Activated CD4-positive, alpha-beta memory T cell treated with anti-CD3 and anti-CD28 coated beads for 36 hours (primary cell): ENCODE measurements around the gene TP63. TPM values are rescaled to one million over a fixed set of nuclear protein-coding genes. Genes with fewer than 3 reads are reported as not detected.

Experiments
- CTCF ChIA-PET: fragments of 350-600 bp; sonication (Branson Sonifier 250); formaldehyde crosslinking; loops from one replicate; lab custom pipeline; 2021; ENCODE audit warnings: antibody characterized with exemption, inconsistent platforms; lab: Charles Lee
- POLR2A ChIA-PET: fragments of 350-600 bp; sonication (Branson Sonifier 250); formaldehyde crosslinking; loops from one replicate; lab custom pipeline; 2021; ENCODE audit warnings: antibody characterized with exemption; lab: Charles Lee
- DNase-seq: peaks from one replicate; pipeline ENCODE4 v3.0.0-alpha.2; 2020
- H3K27ac Mint-ChIP-seq: one replicate; pipeline ENCODE4 v1.8.0; 2021; ENCODE audit warnings: mixed read lengths
- H3K27me3 Mint-ChIP-seq: one replicate; pipeline ENCODE4 v1.8.0; 2021; ENCODE audit warnings: mixed read lengths
- H3K36me3 Mint-ChIP-seq: one replicate; pipeline ENCODE4 v1.8.0; 2021; ENCODE audit warnings: mixed read lengths
- H3K4me1 Mint-ChIP-seq: one replicate; pipeline ENCODE4 v1.8.0; 2021; ENCODE audit warnings: low read depth, mixed read lengths
- H3K4me3 Mint-ChIP-seq: one replicate; pipeline ENCODE4 v1.8.0; 2021; ENCODE audit warnings: mild to moderate bottlenecking, mixed read lengths
- H3K9me3 Mint-ChIP-seq: one replicate; pipeline ENCODE4 v1.8.0; 2021; ENCODE audit warnings: mixed read lengths
- intact Hi-C: fragments of 100-400 bp; cut with micrococcal nuclease; formaldehyde crosslinking; loops from one replicate; pipeline ENCODE4 v1.15.1; 2023
- total RNA-seq, 2 experiments: library from RNA; stranded (reverse); gene quantifications; one replicate each; pipeline ENCODE4 v1.2.3, GENCODE V29; 2021

TP63 gene
- total RNA-seq, 2 experiments from 2014 or later, result 0.52 to 0.94 TPM

- DNase-seq, result no peak
- Mint-ChIP-seq H3K4me3 (no peak overlapping the region), H3K27ac (no peak overlapping the region), H3K9me3 (no peaks in the 10 kb centered on the region), H3K36me3 (no peaks in the 10 kb centered on the region), H3K4me1 (peaks cover 8% of the 10 kb centered on the region), H3K27me3 (peaks cover 6% of the 10 kb centered on the region)
- ChIA-PET CTCF (no interaction called here), POLR2A (no interaction called here)
- intact Hi-C loops, result no loop called here
These were observed 58.4 kb downstream of the TP63 start for GRCh38 chr3:189689625-189690024.

- peaks cover 6% of the 10 kb centered on the region for H3K27me3 Mint-ChIP-seq
- DNase-seq, result no peak
- no peak overlapping the region for H3K27ac Mint-ChIP-seq
- intact Hi-C loops, result no loop called here
- H3K4me1 Mint-ChIP-seq, result peaks cover 5% of the 10 kb centered on the region
- no peak overlapping the region for H3K4me3 Mint-ChIP-seq
- CTCF ChIA-PET, result no interaction called here
- POLR2A ChIA-PET, result no interaction called here
- no peaks in the 10 kb centered on the region for H3K36me3 Mint-ChIP-seq
- H3K9me3 Mint-ChIP-seq, result no peaks in the 10 kb centered on the region
These were observed 59.0 kb downstream of the TP63 start for GRCh38 chr3:189690237-189690636.

GRCh38 chr3:189690672-189691071, 59.5 kb downstream of the TP63 start:
- H3K4me1 Mint-ChIP-seq, result peaks cover 2% of the 10 kb centered on the region
- intact Hi-C loops, result no loop called here

GRCh38 chr3:189695400-189695799, 64.2 kb downstream of the TP63 start:
- CTCF ChIA-PET, result no interaction called here
- intact Hi-C loops, result no loop called here
- Mint-ChIP-seq H3K9me3 (no peaks in the 10 kb centered on the region), H3K27ac (no peak overlapping the region), H3K4me1 (no peaks in the 10 kb centered on the region), H3K27me3 (peaks cover under 1% of the 10 kb centered on the region), H3K4me3 (no peak overlapping the region), H3K36me3 (no peaks in the 10 kb centered on the region)
- no peak for DNase-seq
- POLR2A ChIA-PET, result no interaction called here

More at GRCh38 chr3:189690672-189691071, 59.5 kb downstream of the TP63 start:
- no peak for DNase-seq
- no peak overlapping the region for H3K4me3 Mint-ChIP-seq
- H3K36me3 Mint-ChIP-seq, result no peaks in the 10 kb centered on the region
- POLR2A ChIA-PET, result no interaction called here
- H3K9me3 Mint-ChIP-seq, result no peaks in the 10 kb centered on the region
- no peak overlapping the region for H3K27ac Mint-ChIP-seq
- CTCF ChIA-PET, result no interaction called here
- peaks cover 6% of the 10 kb centered on the region for H3K27me3 Mint-ChIP-seq

- Mint-ChIP-seq H3K4me1 (no peaks in the 10 kb centered on the region), H3K27me3 (peaks cover 2% of the 10 kb centered on the region), H3K4me3 (no peak overlapping the region), H3K36me3 (no peaks in the 10 kb centered on the region), H3K9me3 (no peaks in the 10 kb centered on the region), H3K27ac (no peak overlapping the region)
- intact Hi-C loops, result no loop called here
- CTCF ChIA-PET, result interaction anchor here (0.6 kb wide), 1 partner anchor 160 kb away, joined by 3 read pairs; no protein-coding TSS in a partner anchor
- POLR2A ChIA-PET, result no interaction called here
- DNase-seq, result no peak
These were observed 67.6 kb downstream of the TP63 start for GRCh38 chr3:189698811-189699210.

- intact Hi-C loops, result no loop called here
- Mint-ChIP-seq H3K27me3 (peaks cover 2% of the 10 kb centered on the region), H3K36me3 (no peaks in the 10 kb centered on the region), H3K9me3 (no peaks in the 10 kb centered on the region), H3K4me1 (no peaks in the 10 kb centered on the region), H3K4me3 (no peak overlapping the region), H3K27ac (no peak overlapping the region)
- POLR2A ChIA-PET, result no interaction called here
- no peak for DNase-seq
- CTCF ChIA-PET, result no interaction called here
These were observed 68.7 kb downstream of the TP63 start for GRCh38 chr3:189699885-189700284.

GRCh38 chr3:189702066-189702646, 71.0 kb downstream of the TP63 start:
- POLR2A ChIA-PET, result no interaction called here
- DNase-seq, result no peak
- intact Hi-C loops, result no loop called here
- H3K36me3 Mint-ChIP-seq, result no peaks in the 10 kb centered on the region
- H3K9me3 Mint-ChIP-seq, result no peaks in the 10 kb centered on the region
- no peak overlapping the region for H3K4me3 Mint-ChIP-seq
- H3K27ac Mint-ChIP-seq, result no peak overlapping the region
- peaks cover 1% of the 10 kb centered on the region for H3K4me1 Mint-ChIP-seq
- H3K27me3 Mint-ChIP-seq, result peaks cover 2% of the 10 kb centered on the region
- CTCF ChIA-PET, result no interaction called here

GRCh38 chr3:189703865-189704264, 72.7 kb downstream of the TP63 start:
- Mint-ChIP-seq H3K36me3 (no peaks in the 10 kb centered on the region), H3K4me1 (peaks cover 1% of the 10 kb centered on the region), H3K27ac (no peak overlapping the region), H3K4me3 (no peak overlapping the region), H3K9me3 (no peaks in the 10 kb centered on the region), H3K27me3 (peaks cover 2% of the 10 kb centered on the region)
- ChIA-PET POLR2A (no interaction called here), CTCF (no interaction called here)
- intact Hi-C loops, result no loop called here
- DNase-seq, result no peak

- intact Hi-C loops, result no loop called here
- Mint-ChIP-seq H3K9me3 (no peaks in the 10 kb centered on the region), H3K27me3 (no peaks in the 10 kb centered on the region), H3K36me3 (no peaks in the 10 kb centered on the region), H3K4me1 (peaks cover 1% of the 10 kb centered on the region), H3K4me3 (no peak overlapping the region), H3K27ac (no peak overlapping the region)
- ChIA-PET POLR2A (no interaction called here), CTCF (no interaction called here)
- no peak for DNase-seq
These were observed 77.2 kb downstream of the TP63 start for GRCh38 chr3:189708375-189708774.

- H3K27me3 Mint-ChIP-seq, result no peaks in the 10 kb centered on the region
- H3K4me3 Mint-ChIP-seq, result no peak overlapping the region
- H3K4me1 Mint-ChIP-seq, result peaks cover 12% of the 10 kb centered on the region
- no peak for DNase-seq
- POLR2A ChIA-PET, result no interaction called here
- no peaks in the 10 kb centered on the region for H3K36me3 Mint-ChIP-seq
- intact Hi-C loops, result no loop called here
- H3K27ac Mint-ChIP-seq, result no peak overlapping the region
- H3K9me3 Mint-ChIP-seq, result no peaks in the 10 kb centered on the region
- CTCF ChIA-PET, result interaction anchor here (0.6 kb wide), 1 partner anchor 482 kb away, joined by 3 read pairs; no protein-coding TSS in a partner anchor
These were observed 79.6 kb downstream of the TP63 start for GRCh38 chr3:189710620-189711402.

GRCh38 chr3:189712906-189713483, 81.8 kb downstream of the TP63 start:
- ChIA-PET POLR2A (no interaction called here), CTCF (interaction anchor here (0.7 kb wide), 1 partner anchor 84 kb away, joined by 3 read pairs; no protein-coding TSS in a partner anchor)
- no peak for DNase-seq
- no peak overlapping the region for H3K27ac Mint-ChIP-seq
- H3K36me3 Mint-ChIP-seq, result no peaks in the 10 kb centered on the region
- H3K27me3 Mint-ChIP-seq, result no peaks in the 10 kb centered on the region
- intact Hi-C loops, result no loop called here
- H3K9me3 Mint-ChIP-seq, result no peaks in the 10 kb centered on the region
- peaks cover 12% of the 10 kb centered on the region for H3K4me1 Mint-ChIP-seq
- H3K4me3 Mint-ChIP-seq, result no peak overlapping the region

GRCh38 chr3:189714991-189715961, 84.1 kb downstream of the TP63 start:
- intact Hi-C loops, result no loop called here
- CTCF ChIA-PET, result no interaction called here
- H3K36me3 Mint-ChIP-seq, result no peaks in the 10 kb centered on the region
- H3K4me3 Mint-ChIP-seq, result no peak overlapping the region
- H3K4me1 Mint-ChIP-seq, result peaks cover 12% of the 10 kb centered on the region
- no peak overlapping the region for H3K27ac Mint-ChIP-seq
- DNase-seq, result no peak
- H3K9me3 Mint-ChIP-seq, result no peaks in the 10 kb centered on the region
- no peaks in the 10 kb centered on the region for H3K27me3 Mint-ChIP-seq
- POLR2A ChIA-PET, result no interaction called here
